GM12878 (cell line): ENCODE data around the gene NOP10. TPM values are rescaled to one million over a fixed set of nuclear protein-coding genes. Genes with fewer than 3 reads are reported as not detected.

ENCODE experiments used
- ATAC-seq: fragments of 200-7000 bp; cut with Tn5 transposase; 3 replicates; pipeline ENCODE4 v1.9.1; 2020; ENCODE audit warnings: mild to moderate bottlenecking, moderate library complexity
- BruUV-seq: library from RNA; stranded (reverse); fragments of 400-500 nt; replicated peaks from 2 replicates; lab custom pipeline; 2021; lab: Mats Ljungman, UMichigan
- CTCF ChIA-PET: fragments of 300-600 bp; sonication (Branson Sonifier 250); formaldehyde crosslinking; extraction: SDS; loops from one replicate; lab custom pipeline; 2021; ENCODE audit warnings: inconsistent platforms; lab: Yijun Ruan, JAX
- POLR2A ChIA-PET: fragments of 350-600 bp; formaldehyde crosslinking; extraction: SDS; loops from one replicate; lab custom pipeline; 2021; ENCODE audit warnings: inconsistent platforms; lab: Charles Lee
- RAD21 ChIA-PET: fragments of 300-600 bp; sonication (Branson Sonifier 250); formaldehyde crosslinking; loops from one replicate; lab custom pipeline; 2023; ENCODE audit warnings: antibody characterized with exemption; ENCODE audit not compliant: unreplicated experiment; lab: Charles Lee
- SMC1A ChIA-PET: fragments of 300-600 bp; sonication (Branson Sonifier 250); formaldehyde crosslinking; loops from one replicate; lab custom pipeline; 2023; ENCODE audit not compliant: unreplicated experiment, uncharacterized antibody; lab: Charles Lee
- DNase-seq: peaks from one replicate; pipeline ENCODE4 v3.0.0-alpha.2; 2011; ENCODE audit warnings: low read depth, low spot score
- FAIRE-seq: peaks from 3 replicates; lab custom pipeline; 2011; peaks lifted over from hg19 to GRCh38; lab: Jason Lieb, UNC
- H2AFZ ChIP-seq: 2 replicates; pipeline ENCODE4 v1.6.0; 2011; ENCODE audit warnings: low read depth, low read length, control low read depth; ENCODE audit not compliant: control insufficient read depth
- H3K27ac ChIP-seq: 2 replicates; pipeline ENCODE4 v1.5.1; 2011; ENCODE audit warnings: control low read depth; ENCODE audit not compliant: control insufficient read depth, insufficient read depth
- H3K27me3 ChIP-seq, 2 experiments: replicated peaks in 1 of 2; 2 replicates each; pipeline versions ENCODE4 v1.6.0 to v1.6.1; 2011; ENCODE audit warnings: low read length in 1 of 2; ENCODE audit not compliant: control insufficient read depth in 2 of 2, insufficient read depth in 2 of 2
- H3K36me3 ChIP-seq, 2 experiments: 2 replicates each; pipeline ENCODE4 v1.5.1; 2011; ENCODE audit warnings: low read length in 1 of 2; ENCODE audit not compliant: control insufficient read depth in 2 of 2, insufficient read depth in 2 of 2
- H3K4me1 ChIP-seq: 2 replicates; pipeline ENCODE4 v1.6.1; 2011; ENCODE audit warnings: mild to moderate bottlenecking, low read length, moderate library complexity, mixed read lengths; ENCODE audit not compliant: control insufficient read depth, insufficient read depth
- H3K4me2 ChIP-seq: 2 replicates; pipeline ENCODE4 v1.6.0; 2011; ENCODE audit warnings: control low read depth; ENCODE audit not compliant: control insufficient read depth, insufficient read depth
- H3K4me3 ChIP-seq: fragments of 200-600 bp; sonication (generic); 2 replicates; pipeline ENCODE4 v1.5.1; 2016
- H3K79me2 ChIP-seq: 2 replicates; pipeline ENCODE4 v1.6.0; 2011; ENCODE audit warnings: low read length; ENCODE audit not compliant: control insufficient read depth, insufficient read depth
- H3K9ac ChIP-seq: 2 replicates; pipeline ENCODE4 v1.8.0; 2011; ENCODE audit warnings: low read length, control low read depth, mixed read lengths; ENCODE audit not compliant: control insufficient read depth, insufficient read depth
- H3K9me3 ChIP-seq: replicated peaks from 3 replicates; pipeline ENCODE4 v1.5.1; 2011; ENCODE audit warnings: mild to moderate bottlenecking, low read length; ENCODE audit not compliant: control insufficient read depth, insufficient read depth
- H4K20me1 ChIP-seq: 2 replicates; pipeline ENCODE4 v1.6.0; 2011; ENCODE audit not compliant: control insufficient read depth, insufficient read depth
- HDGF ChIP-seq: fragments of 450-650 bp; IDR thresholded peaks from 2 replicates; pipeline ENCODE4 v1.6.1; 2016; ENCODE audit warnings: antibody characterized with exemption
- LARP7 ChIP-seq: fragments of 450-650 bp; IDR thresholded peaks from 2 replicates; pipeline ENCODE4 v1.6.1; 2017; ENCODE audit warnings: mild to moderate bottlenecking
- MYC ChIP-seq: IDR thresholded peaks from 2 replicates; pipeline ENCODE4 v1.6.1; 2011; ENCODE audit warnings: mild to moderate bottlenecking, low read length, moderate library complexity, inconsistent platforms; ENCODE audit not compliant: insufficient read depth, insufficient replicate concordance, insufficient read length, severe bottlenecking
- PAX8 ChIP-seq: fragments of 450-650 bp; IDR thresholded peaks from 2 replicates; pipeline ENCODE4 v1.6.1; 2017; ENCODE audit warnings: mild to moderate bottlenecking, moderate library complexity
- SUZ12 ChIP-seq: fragments of 200-600 bp; sonication (generic); IDR thresholded peaks from one replicate; pipeline ENCODE4 v1.6.1; 2018; ENCODE audit warnings: antibody characterized with exemption, mild to moderate bottlenecking; ENCODE audit not compliant: unreplicated experiment
- TBL1XR1 ChIP-seq: IDR thresholded peaks from 2 replicates; pipeline ENCODE4 v1.6.1; 2012; ENCODE audit warnings: low read depth, low read length, improper control_type of control experiment
- TCF12 ChIP-seq: IDR thresholded peaks from 2 replicates; pipeline ENCODE4 v1.6.1; 2011; ENCODE audit warnings: low read depth, mild to moderate bottlenecking, low read length
- TCF7 ChIP-seq: IDR thresholded peaks from 2 replicates; pipeline ENCODE4 v1.6.1; 2014; ENCODE audit warnings: antibody characterized with exemption, borderline replicate concordance
- ZNF622 ChIP-seq: fragments of 450-650 bp; IDR thresholded peaks from 2 replicates; pipeline ENCODE4 v1.6.1; 2017; ENCODE audit warnings: mild to moderate bottlenecking, inconsistent platforms
- WGBS: methylation state at CpG from one replicate; pipeline ENCODE4 v1.1.6; 2016; ENCODE audit warnings: low lambda C conversion rate; ENCODE audit not compliant: insufficient replicate concordance, insufficient coverage; ENCODE audit errors: missing lambda C conversion rate; 5-methylcytosine and 5-hydroxymethylcytosine counted together
- in situ Hi-C: fragments of 300-500 bp; cut with MboI; formaldehyde crosslinking; loops from 9 replicates; pipeline ENCODE4 v1.14.3; 2018; ENCODE audit warnings: mixed read lengths
- intact Hi-C: fragments of 100-400 bp; cut with micrococcal nuclease; formaldehyde crosslinking; loops from one replicate; pipeline ENCODE4 v1.14.2; 2022; ENCODE audit not compliant: unreplicated experiment
- polyA plus RNA-seq, 11 experiments: library from polyadenylated mRNA; depleted of rRNA in 4 of 11; unstranded in 6 of 11; stranded (reverse) in 5 of 11; fragments of >200 nt; fragmentation: Nextera tagmentation in 4 of 11; fragmentation: Illumina TruSeq in 1 of 11; extraction: Ambion mirVana in 4 of 11; extraction: Trizol in 1 of 11; gene quantifications; 1 replicate in 1 of 11; 2 replicates in 10 of 11; pipeline versions ENCODE4 v1.2.1 to v1.2.3, GENCODE V29; 2011 to 2016; ENCODE audit warnings: inconsistent platforms in 2 of 11, missing spikeins in 2 of 11, low read depth in 1 of 11
- total RNA-seq, 4 experiments: library from RNA; depleted of rRNA in 3 of 4; stranded (reverse); fragments of >200 nt in 3 of 4; fragmentation: Illumina TruSeq in 1 of 4; extraction: Trizol in 1 of 4; gene quantifications; 2 replicates each; pipeline versions ENCODE4 v1.2.1 to v1.2.3, GENCODE V29; 2013 to 2021

NOP10 gene
- total and polyA plus RNA-seq, 10 of the 15 experiments (the other 5 are each of a cell fraction or from before 2014, with no cell fraction given), result 225 to 1,778 (median 537) TPM

- H2AFZ ChIP-seq, result peak overlapping the region; percentile 37; the same call in 1 of the 2 replicates
- WGBS, result 0% methylated on average over 2 of the region's 2 CpGs
- ChIA-PET POLR2A (interaction anchor here (1.1 to 5.0 kb wide), 7 partner anchors 8 to 73 kb away, joined by 3 to 60 read pairs (median 8); partner anchors contain the start of genes LPCAT4, NOP10, NUTM1 and SLC12A6), RAD21 (interaction anchor here (0.8 to 6.6 kb wide), 10 partner anchors 9 to 259 kb away, joined by 3 to 57 read pairs (median 10); partner anchors contain the start of genes LPCAT4, NOP10, NUTM1 and SLC12A6), CTCF (interaction anchor here (1.6 to 3.9 kb wide), 6 partner anchors 8 to 87 kb away, joined by 3 to 31 read pairs (median 18); partner anchors contain the start of genes LPCAT4, NOP10, NUTM1 and SLC12A6), SMC1A (interaction anchor here (1.2 to 6.8 kb wide), 8 partner anchors 8 to 88 kb away, joined by 3 to 107 read pairs (median 18); partner anchors contain the start of genes LPCAT4 and SLC12A6)
- H3K4me1 ChIP-seq, result peaks cover 36% of the 10 kb centered on the region
- TF ChIP-seq LARP7, result no peak
- no peak for TF ChIP-seq HDGF
- TF ChIP-seq TCF12, result no peak
- no peak for TF ChIP-seq TBL1XR1
- no peak for TF ChIP-seq TCF7
- TF ChIP-seq PAX8, result no peak
- no peak for TF ChIP-seq SUZ12
- no peak for TF ChIP-seq ZNF622
- no peak for TF ChIP-seq MYC
- H3K27me3 ChIP-seq, result no peaks in the 10 kb centered on the region
- H3K79me2 ChIP-seq, result peaks cover 92% of the 10 kb centered on the region
- peak overlapping the region; percentile 62 for H3K4me3 ChIP-seq
- in situ Hi-C loops, result no loop called here
- intact Hi-C loops, result loop anchor here (5.0 kb wide), 1 partner anchor 38 kb away; the partner anchor contains the start of gene LPCAT4
- no TSS peak for BruUV-seq
- peak overlapping the region; percentile 90 for H3K27ac ChIP-seq
- ATAC-seq (peak; percentile 27), DNase-seq (no peak), FAIRE-seq (no peak)
- peak overlapping the region; percentile 64 for H3K9ac ChIP-seq
- peak overlapping the region; percentile 73 for H3K4me2 ChIP-seq
- H3K9me3 ChIP-seq, result no peaks in the 10 kb centered on the region
- H3K36me3 ChIP-seq, result no peaks in the 10 kb centered on the region
- no peaks in the 10 kb centered on the region for H4K20me1 ChIP-seq
Measured at GRCh38 chr15:34329006-34329405, 13.9 kb downstream of the NOP10 start.
